Measurements from ENCODE around the gene MIAT. TPM values are rescaled to one million over a fixed set of nuclear protein-coding genes. Genes with fewer than 3 reads are reported as not detected.
A peak's percentile ranks its signal among the peaks of the same experiment; 100 is the strongest.

The MIAT gene
- total RNA-seq, 1 experiment from 2014 or later: 0.33 TPM

DNA sequence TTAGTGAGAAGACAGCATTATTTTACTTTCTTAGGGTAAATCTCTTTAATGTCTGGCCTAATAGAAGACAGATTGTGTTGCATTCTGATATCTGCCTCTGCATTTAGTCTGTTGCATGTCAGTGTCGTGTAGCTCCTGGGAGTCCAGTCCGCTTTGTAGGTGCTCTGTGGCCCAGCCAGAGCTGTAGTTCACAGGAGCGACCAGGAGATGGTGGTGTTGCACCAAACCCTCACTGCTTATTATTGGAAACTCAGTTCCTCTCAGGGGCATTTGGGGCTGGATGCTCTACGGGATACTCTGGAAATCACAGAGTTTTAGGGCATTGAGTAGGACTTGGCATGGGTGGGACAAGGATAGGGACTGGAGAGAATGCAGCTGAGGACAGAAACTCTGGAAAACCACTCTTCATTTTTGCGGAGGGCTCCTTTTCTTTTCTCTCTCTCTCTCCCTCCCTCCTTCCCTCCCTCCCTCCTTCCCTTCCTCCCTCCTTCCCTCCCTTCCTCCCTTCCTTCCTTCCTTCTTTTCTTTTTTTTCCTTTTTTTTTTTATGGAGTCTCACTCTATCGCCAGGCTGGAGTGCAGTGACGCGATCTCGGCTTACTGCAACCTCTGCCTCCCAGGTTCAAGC is 21.7 kb downstream of the MIAT start:
- intact Hi-C loops (cut with micrococcal nuclease; ENCODE audit: unreplicated experiment) (no loop called here), in situ Hi-C loops (cut with HindIII; ENCODE audit: low pct_unique_long_range_greater_than_20kb, low sequenced_read_pairs) (no loop called here)
- Histone ChIP-seq H3K4me1 (ENCODE audit: control insufficient read depth, insufficient read depth, low read length) (no peaks in the 10 kb centered on the region), H3K4me3 (ENCODE audit: low read depth in 2 of 2, low read length in 2 of 2) (no peak overlapping the region), H3K27ac (ENCODE audit: low read length) (no peak overlapping the region), H3K27me3 (ENCODE audit: control insufficient read depth, insufficient read depth, low read length) (no peaks in the 10 kb centered on the region), H3K9me3 (ENCODE audit: control insufficient read depth, insufficient read depth, low read depth, low read length) (no peaks in the 10 kb centered on the region), H3K36me3 (ENCODE audit: control insufficient read depth, insufficient read depth, low read length) (no peaks in the 10 kb centered on the region)
- BruUV-seq (replicated peaks): no TSS peak
- ChIA-PET CTCF (no interaction called here), POLR2A (no interaction called here)
- TF ChIP-seq, protein P1, sequence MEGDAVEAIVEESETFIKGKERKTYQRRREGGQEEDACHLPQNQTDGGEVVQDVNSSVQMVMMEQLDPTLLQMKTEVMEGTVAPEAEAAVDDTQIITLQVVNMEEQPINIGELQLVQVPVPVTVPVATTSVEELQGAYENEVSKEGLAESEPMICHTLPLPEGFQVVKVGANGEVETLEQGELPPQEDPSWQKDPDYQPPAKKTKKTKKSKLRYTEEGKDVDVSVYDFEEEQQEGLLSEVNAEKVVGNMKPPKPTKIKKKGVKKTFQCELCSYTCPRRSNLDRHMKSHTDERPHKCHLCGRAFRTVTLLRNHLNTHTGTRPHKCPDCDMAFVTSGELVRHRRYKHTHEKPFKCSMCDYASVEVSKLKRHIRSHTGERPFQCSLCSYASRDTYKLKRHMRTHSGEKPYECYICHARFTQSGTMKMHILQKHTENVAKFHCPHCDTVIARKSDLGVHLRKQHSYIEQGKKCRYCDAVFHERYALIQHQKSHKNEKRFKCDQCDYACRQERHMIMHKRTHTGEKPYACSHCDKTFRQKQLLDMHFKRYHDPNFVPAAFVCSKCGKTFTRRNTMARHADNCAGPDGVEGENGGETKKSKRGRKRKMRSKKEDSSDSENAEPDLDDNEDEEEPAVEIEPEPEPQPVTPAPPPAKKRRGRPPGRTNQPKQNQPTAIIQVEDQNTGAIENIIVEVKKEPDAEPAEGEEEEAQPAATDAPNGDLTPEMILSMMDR (IDR thresholded peaks at IDR 0.05): peak; percentile 90
- TF ChIP-seq, protein P2, sequence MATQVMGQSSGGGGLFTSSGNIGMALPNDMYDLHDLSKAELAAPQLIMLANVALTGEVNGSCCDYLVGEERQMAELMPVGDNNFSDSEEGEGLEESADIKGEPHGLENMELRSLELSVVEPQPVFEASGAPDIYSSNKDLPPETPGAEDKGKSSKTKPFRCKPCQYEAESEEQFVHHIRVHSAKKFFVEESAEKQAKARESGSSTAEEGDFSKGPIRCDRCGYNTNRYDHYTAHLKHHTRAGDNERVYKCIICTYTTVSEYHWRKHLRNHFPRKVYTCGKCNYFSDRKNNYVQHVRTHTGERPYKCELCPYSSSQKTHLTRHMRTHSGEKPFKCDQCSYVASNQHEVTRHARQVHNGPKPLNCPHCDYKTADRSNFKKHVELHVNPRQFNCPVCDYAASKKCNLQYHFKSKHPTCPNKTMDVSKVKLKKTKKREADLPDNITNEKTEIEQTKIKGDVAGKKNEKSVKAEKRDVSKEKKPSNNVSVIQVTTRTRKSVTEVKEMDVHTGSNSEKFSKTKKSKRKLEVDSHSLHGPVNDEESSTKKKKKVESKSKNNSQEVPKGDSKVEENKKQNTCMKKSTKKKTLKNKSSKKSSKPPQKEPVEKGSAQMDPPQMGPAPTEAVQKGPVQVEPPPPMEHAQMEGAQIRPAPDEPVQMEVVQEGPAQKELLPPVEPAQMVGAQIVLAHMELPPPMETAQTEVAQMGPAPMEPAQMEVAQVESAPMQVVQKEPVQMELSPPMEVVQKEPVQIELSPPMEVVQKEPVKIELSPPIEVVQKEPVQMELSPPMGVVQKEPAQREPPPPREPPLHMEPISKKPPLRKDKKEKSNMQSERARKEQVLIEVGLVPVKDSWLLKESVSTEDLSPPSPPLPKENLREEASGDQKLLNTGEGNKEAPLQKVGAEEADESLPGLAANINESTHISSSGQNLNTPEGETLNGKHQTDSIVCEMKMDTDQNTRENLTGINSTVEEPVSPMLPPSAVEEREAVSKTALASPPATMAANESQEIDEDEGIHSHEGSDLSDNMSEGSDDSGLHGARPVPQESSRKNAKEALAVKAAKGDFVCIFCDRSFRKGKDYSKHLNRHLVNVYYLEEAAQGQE (IDR thresholded peaks at IDR 0.05; ENCODE audit: insufficient read depth in 1 of 2, low read depth in 2 of 2, low read length in 1 of 2): no peak
- DNase-seq (ENCODE audit: low read depth, low spot score): peak; percentile 60
- ATAC-seq: peak; percentile 92

DNA sequence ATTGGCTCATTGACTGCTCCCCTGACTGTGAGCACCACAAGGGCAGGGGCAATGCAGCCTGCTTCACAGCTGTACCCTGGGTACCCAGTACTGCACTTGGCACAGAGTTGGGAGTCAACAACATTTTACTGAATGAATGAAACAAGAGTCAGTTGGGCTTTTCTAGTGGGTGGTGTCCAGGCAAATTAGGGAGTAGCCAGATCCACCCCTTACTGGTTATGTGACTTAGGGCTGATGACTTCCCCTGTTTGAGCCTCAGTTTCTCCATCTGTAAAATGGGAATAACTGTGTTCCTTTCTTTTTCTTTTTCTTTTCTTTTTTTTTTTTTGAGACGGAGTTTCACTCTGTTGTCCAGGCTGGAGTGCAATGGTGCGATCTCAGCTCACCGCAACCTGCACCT is 23.1 kb downstream of the MIAT start:
- ChIA-PET CTCF (no interaction called here), POLR2A (no interaction called here)

More for the DNA sequence above, 23.1 kb downstream of the MIAT start:
- ATAC-seq (no peak), DNase-seq (ENCODE audit: low read depth, low spot score) (no peak)
- H3K36me3 ChIP-seq (ENCODE audit: control insufficient read depth, insufficient read depth, low read length): no peaks in the 10 kb centered on the region
- no peak overlapping the region for H3K27ac ChIP-seq (ENCODE audit: low read length)
- no TSS peak for BruUV-seq (replicated peaks)
- in situ Hi-C loops (cut with HindIII; ENCODE audit: low pct_unique_long_range_greater_than_20kb, low sequenced_read_pairs): no loop called here
- no peaks in the 10 kb centered on the region for H3K27me3 ChIP-seq (ENCODE audit: control insufficient read depth, insufficient read depth, low read length)
- no peaks in the 10 kb centered on the region for H3K9me3 ChIP-seq (ENCODE audit: control insufficient read depth, insufficient read depth, low read depth, low read length)
- H3K4me1 ChIP-seq (ENCODE audit: control insufficient read depth, insufficient read depth, low read length): no peaks in the 10 kb centered on the region
- no peak overlapping the region for H3K4me3 ChIP-seq (ENCODE audit: low read depth in 2 of 2, low read length in 2 of 2)
- TF ChIP-seq, protein P2 (IDR thresholded peaks at IDR 0.05; ENCODE audit: insufficient read depth in 1 of 2, low read depth in 2 of 2, low read length in 1 of 2): no peak
- TF ChIP-seq, protein P1 (IDR thresholded peaks at IDR 0.05): no peak
- no peak for TF ChIP-seq TCF7L2 (IDR thresholded peaks at IDR 0.05; ENCODE audit: low read depth, low read length)
- TF ChIP-seq SIN3A (IDR thresholded peaks at IDR 0.05; ENCODE audit: borderline replicate concordance, insufficient read depth, low read depth, low read length): no peak
- no peak for TF ChIP-seq POLR2AphosphoS5 (IDR thresholded peaks at IDR 0.05; ENCODE audit: low read depth, low read length)
- intact Hi-C loops (cut with micrococcal nuclease; ENCODE audit: unreplicated experiment): no loop called here
